Measurements from ENCODE around the gene SUCLG2.

Gene SUCLG2

GRCh38 chr3:67327582-67327981 lies 326.8 kb downstream of the SUCLG2 start:
- no peak overlapping the region for H3K4me3 ChIP-seq (ENCODE audit: control insufficient read depth, low read depth, low read length)
- no peak for DNase-seq (ENCODE audit: low read depth)
- TF ChIP-seq CTCF (IDR thresholded peaks at IDR 0.05; ENCODE audit: control insufficient read depth, insufficient read depth, low read depth, low read length, missing control alignments), result no peak

GRCh38 chr3:67325231-67325630 lies 329.2 kb downstream of the SUCLG2 start:
- H3K4me3 ChIP-seq (ENCODE audit: control insufficient read depth, low read depth, low read length), result no peak overlapping the region
- no peak for TF ChIP-seq CTCF (IDR thresholded peaks at IDR 0.05; ENCODE audit: control insufficient read depth, insufficient read depth, low read depth, low read length, missing control alignments)
- DNase-seq (ENCODE audit: low read depth), result no peak
